ENCODE results near the gene KLHL26.

KLHL26 gene

DNA sequence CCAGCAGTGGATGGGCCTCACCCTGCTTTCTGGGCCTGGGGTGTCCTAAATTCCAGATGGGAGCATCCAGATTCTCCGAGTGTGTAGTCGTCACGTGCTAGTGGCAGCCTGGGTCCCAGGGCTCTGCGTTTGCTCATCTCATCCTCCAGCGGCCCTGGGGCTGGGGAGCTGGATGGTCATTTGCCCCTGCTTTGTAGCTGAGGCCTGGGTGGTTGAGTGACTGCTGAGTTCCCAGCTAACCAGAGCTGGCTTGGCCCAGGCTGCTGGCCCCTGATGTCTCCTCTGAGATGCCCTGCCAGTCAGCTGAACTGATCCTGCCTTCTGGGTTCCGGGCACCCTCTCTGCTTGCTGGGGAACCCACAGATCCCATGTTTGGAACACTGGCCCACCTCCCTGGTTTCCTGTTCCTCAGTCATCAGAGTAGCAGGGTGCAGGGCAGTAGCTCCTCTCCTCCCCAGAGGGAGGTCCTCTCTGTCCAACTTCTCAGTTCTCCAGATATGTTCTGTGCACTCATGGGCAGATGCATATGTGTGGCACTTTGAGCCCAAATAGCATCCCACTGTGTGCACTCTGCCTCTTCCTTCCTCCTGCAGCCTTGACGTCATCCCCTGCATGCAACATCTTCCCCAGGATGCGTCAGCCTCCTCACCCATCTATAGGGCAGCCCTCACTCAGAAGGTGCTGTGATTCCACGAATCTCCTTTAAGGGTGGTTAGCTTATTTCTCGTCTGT lies 24.3 kb downstream of the KLHL26 start:
- H3K27ac ChIP-seq = peak overlapping the region; percentile 98
- no peak for DNase-seq (ENCODE audit: low spot score)
- TF ChIP-seq, protein P1, sequence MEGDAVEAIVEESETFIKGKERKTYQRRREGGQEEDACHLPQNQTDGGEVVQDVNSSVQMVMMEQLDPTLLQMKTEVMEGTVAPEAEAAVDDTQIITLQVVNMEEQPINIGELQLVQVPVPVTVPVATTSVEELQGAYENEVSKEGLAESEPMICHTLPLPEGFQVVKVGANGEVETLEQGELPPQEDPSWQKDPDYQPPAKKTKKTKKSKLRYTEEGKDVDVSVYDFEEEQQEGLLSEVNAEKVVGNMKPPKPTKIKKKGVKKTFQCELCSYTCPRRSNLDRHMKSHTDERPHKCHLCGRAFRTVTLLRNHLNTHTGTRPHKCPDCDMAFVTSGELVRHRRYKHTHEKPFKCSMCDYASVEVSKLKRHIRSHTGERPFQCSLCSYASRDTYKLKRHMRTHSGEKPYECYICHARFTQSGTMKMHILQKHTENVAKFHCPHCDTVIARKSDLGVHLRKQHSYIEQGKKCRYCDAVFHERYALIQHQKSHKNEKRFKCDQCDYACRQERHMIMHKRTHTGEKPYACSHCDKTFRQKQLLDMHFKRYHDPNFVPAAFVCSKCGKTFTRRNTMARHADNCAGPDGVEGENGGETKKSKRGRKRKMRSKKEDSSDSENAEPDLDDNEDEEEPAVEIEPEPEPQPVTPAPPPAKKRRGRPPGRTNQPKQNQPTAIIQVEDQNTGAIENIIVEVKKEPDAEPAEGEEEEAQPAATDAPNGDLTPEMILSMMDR (IDR thresholded peaks at IDR 0.05) = no peak
- peak overlapping the region; percentile 55 for H3K4me3 ChIP-seq

GRCh38 chr19:18662972-18663732 lies 26.3 kb downstream of the KLHL26 start:
- Histone ChIP-seq H3K27ac (peak overlapping the region; percentile 98), H3K4me3 (peak overlapping the region; percentile 22)
- DNase-seq (ENCODE audit: low spot score) = peak; percentile 93
- TF ChIP-seq, protein P1 (IDR thresholded peaks at IDR 0.05) = no peak

DNA sequence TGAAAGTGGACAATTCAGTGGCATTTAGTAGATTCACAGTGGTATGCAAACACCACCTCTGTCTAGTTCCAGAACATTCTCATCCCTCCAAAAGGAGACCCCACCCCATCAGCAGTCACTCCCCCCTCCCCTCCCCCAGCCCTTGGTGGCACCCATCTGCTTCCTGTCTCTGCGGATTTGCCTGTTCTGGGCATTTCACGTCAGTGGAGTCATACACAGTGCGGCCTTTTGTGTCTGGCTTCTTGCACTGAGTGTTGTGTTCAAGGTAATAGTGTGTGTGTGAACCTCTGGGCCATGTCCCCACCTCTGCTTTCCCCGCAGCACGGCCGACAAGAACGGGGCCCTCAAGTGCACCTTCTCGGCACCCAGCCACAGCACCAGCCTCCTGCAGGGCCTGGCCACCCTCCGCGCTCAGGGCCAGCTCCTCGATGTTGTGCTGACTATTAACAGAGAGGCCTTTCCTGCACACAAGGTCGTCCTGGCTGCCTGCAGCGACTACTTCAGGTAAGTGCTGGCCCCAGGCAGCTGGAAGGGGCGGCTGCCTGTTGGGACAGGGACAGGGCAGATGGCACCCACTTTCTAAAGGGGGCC lies 27.2 kb downstream of the KLHL26 start:
- no peak overlapping the region for H3K4me3 ChIP-seq
- H3K27ac ChIP-seq = peak overlapping the region; percentile 98
- no peak for DNase-seq (ENCODE audit: low spot score)
- TF ChIP-seq, protein P1 (IDR thresholded peaks at IDR 0.05) = no peak

GRCh38 chr19:18665771-18666202 lies 29.0 kb downstream of the KLHL26 start:
- TF ChIP-seq, protein P1 (IDR thresholded peaks at IDR 0.05) = no peak
- DNase-seq (ENCODE audit: low spot score) = peak; percentile 89
- Histone ChIP-seq H3K27ac (peak overlapping the region; percentile 98), H3K4me3 (peak overlapping the region; percentile 34)

DNA sequence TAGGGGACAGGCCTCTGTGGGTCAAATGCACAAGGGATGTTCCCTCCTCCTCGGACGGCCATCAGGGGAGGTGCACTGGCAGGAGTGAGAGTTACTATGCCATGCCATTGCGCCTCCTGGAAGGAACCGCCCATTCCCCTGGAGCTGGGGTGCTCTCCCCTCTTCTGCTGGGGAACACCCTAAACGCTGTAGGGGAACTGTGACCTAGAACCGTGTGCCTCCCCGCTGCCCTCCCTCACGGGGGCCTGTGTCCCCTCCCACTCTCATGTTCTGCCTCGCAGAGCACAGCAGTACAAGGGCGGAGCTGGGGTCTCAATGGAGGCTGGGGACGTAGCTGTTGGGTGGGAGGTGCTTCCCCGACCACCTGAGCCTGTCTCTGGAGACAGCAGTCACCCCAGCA lies 29.5 kb downstream of the KLHL26 start:
- no peak for DNase-seq (ENCODE audit: low spot score)
- Histone ChIP-seq H3K4me3 (peak overlapping the region; percentile 3), H3K27ac (peak overlapping the region; percentile 98)
- TF ChIP-seq, protein P1 (IDR thresholded peaks at IDR 0.05) = no peak

DNA sequence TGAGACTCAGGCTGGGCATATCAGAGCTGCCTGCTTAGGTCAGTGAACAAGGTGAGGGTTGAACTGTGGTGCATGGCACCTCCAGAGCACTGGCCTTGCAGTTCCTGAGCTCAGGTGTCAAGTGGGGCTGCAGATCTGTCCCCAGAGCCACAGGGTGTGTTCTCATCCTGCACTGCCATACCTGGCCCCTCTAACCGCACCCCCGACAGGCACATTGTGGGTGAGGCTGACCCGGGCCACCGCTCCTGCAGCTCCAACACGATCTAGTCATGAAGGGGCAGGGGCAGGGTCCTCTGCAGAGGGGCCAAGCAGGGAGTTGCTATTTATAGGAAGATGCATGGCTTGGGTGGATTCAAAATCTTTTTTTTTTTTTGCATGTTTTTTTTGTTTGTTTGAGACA lies 30.0 kb downstream of the KLHL26 start:
- DNase-seq (ENCODE audit: low spot score) = no peak
- Histone ChIP-seq H3K27ac (peak overlapping the region; percentile 98), H3K4me3 (no peak overlapping the region)

More for the DNA sequence above, 30.0 kb downstream of the KLHL26 start:
- TF ChIP-seq, protein P1 (IDR thresholded peaks at IDR 0.05) = no peak
